ENCODE results near the gene RALGAPB.

The RALGAPB gene

DNA sequence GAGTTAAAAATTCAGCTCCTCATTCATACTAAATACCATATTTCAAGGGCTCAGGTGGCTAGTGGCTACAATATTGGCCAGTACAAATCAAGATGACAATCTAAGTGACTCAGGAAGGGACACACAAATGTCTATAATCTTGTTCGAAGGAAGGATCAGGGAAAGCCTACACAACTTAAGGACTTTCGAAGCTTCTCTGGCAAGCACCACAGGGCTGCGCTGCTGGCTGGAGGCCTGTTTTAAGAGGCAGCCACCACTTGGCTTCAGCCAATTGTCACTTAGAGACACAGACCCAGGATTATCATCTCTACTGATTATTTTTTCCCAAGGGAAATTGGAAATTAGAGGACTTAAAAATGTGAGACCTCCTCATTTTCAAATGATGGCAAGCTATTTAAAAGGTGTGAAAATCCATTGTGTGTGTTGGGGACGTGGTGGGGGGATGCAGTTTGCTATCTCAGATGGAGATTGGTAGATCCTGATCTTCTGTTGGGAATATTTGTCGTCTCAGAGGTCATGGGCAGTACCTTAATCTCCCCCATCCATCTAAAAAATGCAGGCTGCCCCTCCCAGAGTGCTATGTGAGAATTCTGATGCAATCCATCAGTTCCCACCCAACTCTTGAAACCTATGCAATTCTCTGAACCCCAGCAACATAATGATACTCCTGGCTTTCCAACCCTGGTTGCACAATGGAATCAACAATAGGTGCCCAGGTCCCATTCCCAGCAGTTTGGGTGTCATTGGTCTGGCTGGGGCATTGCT lies 140.3 kb downstream of the RALGAPB start:
- DNase-seq (ENCODE audit: low read depth), result no peak

DNA sequence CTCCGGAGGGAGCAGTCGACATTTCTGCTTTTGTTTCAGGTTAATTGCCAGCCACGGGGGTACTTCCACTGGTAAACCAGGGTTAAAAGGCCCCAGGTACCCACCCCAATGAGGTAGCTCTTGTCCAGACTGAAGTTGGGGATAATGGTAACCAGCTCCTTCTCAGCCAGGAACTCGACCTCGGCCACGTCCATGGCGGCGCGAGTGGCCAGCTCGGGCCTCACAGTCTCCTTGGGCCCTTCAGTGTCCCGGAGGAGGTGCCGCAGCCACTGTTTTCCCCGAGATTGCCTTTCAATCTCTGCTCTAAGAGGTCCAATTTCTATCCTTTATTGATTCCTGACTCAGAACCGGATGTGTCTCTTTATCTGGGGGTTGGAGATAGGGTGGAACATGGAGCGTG lies 142.6 kb downstream of the RALGAPB start:
- DNase-seq (ENCODE audit: low read depth), result no peak

DNA sequence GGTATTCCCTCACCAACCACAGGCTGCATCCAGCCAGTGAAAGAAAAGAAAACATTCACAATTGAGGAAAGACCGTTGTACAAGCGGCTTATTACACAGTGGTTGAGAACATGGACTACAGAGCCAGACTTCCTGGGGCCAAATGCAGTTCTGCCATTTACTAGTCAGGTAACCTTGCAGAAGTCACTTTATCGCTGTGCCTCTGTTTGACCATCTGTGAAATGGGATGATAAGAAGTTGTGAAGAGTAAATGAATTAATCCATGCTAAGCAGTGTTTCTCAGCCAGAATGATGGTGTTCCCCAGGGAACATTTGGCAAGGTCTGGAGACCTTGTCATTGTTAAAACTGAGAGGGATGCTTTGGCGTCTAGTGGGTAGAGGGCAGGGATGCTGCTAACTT lies 143.8 kb downstream of the RALGAPB start:
- no peak for DNase-seq (ENCODE audit: low read depth)

DNA sequence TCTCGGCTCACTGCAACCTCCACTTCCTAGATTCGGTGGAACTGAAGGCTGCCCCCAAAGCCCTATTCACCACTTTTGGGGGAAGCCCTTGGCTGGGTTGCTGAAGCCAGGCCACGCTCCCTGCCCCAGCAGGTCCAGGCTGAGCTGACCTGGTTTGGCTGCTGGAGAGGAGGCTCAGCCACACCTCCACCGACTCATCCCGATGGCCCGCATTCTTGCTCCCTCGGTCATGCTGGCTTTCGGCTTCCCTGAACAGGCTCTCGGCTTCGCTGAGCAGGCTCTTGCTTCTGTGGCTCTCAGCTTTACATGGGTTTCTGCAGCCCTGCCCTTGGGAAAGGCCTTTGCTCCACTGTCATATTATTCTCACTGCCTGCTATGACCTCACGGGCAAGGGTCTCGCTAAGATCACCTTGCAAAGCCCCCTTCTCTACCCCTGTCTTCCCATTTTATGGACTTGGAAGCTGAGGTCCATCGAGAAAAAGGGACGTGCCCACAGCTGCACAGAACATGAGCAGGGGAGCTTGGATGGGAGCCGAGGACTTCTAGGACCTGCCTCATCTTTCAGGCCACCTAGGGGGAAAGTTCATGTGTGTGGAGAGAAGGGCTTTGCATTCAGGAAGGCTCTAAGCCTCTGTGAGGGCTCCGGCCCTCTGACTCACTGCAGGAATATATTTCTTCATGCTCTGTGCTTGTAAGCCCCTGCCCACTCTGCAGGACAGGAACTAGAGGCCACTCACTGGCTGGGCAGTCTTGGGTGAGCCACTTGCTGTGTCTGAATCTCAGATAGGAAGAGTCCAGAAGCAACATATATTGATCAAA lies 144.6 kb downstream of the RALGAPB start:
- DNase-seq (ENCODE audit: low read depth), result no peak

DNA sequence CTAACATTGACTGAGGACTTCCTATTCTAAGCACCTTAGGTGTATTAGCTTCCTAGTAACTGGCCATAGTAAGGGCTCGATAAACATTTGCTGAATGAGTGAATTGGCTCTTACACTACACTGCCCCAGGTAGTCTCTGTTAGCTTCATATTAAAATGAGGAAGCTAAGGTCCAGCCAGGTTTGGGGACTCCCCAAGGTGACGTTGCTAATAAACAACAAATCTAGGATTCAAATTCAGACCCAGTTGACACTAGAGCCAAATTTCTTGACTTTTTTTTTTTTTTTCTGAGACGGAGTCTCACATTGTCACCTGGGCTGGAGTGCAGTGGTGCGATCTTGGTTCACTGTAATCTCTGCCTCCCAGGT lies 145.2 kb downstream of the RALGAPB start:
- no peak for DNase-seq (ENCODE audit: low read depth)

DNA sequence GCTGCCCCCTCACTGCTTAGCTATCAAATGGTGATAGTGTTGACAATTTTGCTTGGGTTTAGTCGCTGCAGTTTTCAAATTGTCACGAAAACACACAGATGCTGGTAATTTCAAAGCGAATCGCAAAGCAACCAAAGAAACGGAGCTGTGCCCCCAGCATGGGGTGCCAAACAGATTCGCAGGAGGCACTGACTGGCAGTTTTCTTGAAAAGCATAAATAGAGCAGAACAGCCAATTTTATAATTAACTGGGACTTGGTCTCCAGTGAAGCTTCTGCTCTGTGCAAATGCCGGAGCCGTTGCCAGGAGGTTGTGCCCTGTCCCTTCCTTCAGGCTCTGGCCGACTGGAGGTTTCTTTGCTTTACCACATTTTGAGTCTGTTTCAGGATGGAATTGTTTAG lies 147.8 kb downstream of the RALGAPB start:
- DNase-seq (ENCODE audit: low read depth), result no peak

DNA sequence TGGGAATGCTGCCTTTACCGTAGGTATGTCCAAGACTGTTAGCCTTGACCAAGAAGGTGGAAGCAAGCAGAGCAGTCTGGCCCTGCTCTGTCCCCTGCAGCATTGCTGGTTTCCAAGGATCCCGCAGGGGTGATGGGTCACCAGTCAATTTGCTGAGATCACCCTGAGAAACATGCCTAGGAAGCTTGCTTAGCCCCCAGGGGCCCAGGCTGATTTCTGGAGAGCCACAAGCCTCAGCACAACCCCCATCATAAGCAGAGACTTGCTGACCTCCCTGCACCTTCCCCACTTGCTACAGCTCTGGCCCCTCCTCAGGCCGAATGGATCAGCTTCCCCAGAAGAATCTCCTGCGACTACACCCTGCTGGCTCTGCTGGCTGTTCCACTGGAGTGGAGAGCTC lies 150.4 kb downstream of the RALGAPB start:
- no peak for DNase-seq (ENCODE audit: low read depth)

DNA sequence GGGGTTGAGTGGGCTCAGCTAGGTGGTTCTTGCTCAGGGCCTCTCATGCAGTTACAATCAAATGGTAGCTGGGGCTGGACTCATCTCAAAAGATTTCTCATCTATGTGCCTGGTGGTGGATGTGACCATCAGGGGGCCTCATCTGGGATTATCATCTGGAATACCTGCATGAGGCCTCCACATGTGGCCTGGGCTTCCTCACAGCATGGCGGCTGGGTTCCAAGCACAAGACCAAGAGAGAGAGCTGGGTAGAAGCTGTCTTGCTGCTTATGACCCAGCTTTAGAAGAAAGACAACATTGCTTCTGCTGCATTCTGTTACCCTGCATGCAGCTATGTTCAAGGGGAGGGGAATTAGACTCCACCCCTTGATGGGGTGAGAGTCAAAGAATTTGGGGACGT lies 151.4 kb downstream of the RALGAPB start:
- DNase-seq (ENCODE audit: low read depth), result no peak

DNA sequence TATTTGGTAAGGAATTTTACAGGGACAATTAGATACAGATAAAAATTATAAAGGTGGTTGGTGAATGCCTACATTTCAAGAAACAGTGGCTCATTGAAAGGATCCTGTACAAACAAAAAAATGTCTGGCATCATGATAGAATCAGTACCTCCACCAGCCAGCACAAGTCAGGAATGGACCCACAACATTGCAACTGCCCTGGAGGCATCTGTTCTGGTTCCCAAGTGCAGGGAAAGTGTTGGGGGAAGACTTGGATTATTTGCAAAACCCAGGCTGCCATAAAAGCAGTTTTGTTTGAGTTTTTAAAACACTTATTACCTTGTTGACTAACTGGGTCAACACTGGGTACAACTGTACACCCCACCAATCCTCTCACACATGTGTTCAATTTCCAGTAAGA lies 153.3 kb downstream of the RALGAPB start:
- DNase-seq (ENCODE audit: low read depth), result no peak

DNA sequence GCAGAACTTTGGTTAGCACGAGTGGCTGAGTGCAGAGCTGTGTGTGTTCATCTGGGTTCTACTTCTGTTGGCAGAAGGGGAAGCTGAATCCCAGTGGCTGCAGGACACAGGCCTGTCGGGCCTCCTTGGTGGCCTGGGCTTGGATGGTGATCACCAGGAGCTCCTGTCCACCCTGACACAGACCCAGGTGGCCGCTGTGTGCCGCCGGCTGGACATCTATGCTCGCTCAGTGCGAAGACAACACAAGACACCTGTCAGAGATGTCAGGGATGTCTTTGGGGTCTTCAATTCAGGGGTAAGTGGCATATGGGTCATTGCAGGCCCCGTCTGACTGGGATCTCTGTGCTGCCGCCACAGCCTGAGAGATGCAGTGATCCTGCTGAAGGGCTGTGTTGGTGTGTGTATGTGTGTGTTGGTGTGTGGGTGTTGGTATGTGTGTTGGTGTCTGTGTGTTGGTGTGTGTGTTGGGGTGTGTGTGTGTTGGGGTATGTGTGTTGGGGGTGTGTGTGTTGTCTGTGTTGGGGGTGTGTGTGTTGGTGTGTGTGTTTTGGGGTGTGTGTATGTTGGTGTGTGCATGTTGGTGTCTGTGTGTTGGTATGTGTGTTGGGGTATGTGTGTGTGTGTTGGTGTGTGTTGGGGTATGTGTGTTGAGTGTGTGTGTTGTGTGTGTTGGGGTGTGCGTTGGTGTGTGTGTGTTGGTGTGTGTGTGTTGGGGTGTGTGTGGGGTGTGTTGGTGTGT lies 154.4 kb downstream of the RALGAPB start:
- no peak for DNase-seq (ENCODE audit: low read depth)
